Measurements from ENCODE around the gene RNF215. TPM values are rescaled to one million over a fixed set of nuclear protein-coding genes. Genes with fewer than 3 reads are reported as not detected.

The RNF215 gene
- total and polyA plus RNA-seq, 10 of the 15 experiments (the other 5 are each of a cell fraction or from before 2014, with no cell fraction given), result 0.31 to 7.6 (median 3.0) TPM; not detected in 1

DNA sequence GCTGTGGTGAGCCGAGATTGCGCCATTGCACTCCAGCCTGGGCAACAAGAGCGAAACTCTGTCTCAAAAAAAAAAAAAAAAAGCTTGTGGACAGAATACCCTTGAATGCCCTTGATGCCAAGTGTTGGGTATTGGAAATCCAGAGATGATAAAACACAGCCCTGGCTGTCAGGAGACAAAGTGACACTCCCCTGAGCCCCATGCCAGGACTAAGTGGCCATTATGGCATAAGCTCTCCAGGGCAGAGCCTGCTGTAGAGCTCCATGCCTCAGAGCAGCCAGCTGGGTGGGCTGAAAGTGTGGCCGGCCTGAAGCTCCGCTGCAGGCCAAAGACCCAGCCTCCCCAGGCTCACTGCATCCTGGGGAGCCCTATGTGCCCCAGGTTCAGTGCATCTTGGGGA is 4.9 kb downstream of the RNF215 start:
- BruUV-seq (replicated peaks), result no TSS peak
- ChIA-PET CTCF (interaction anchor here (1.0 to 14.9 kb wide), 3 partner anchors 10 to 119 kb away, joined by 3 to 436 read pairs (median 8); partner anchors contain the start of gene CASTOR1), POLR2A (no interaction called here), RAD21 (ENCODE audit: unreplicated experiment) (interaction anchor here (0.5 to 13.8 kb wide), 3 partner anchors 54 to 538 kb away, joined by 3 to 277 read pairs (median 3); partner anchors contain the start of gene CASTOR1), SMC1A (ENCODE audit: uncharacterized antibody, unreplicated experiment) (interaction anchor here (0.8 to 14.7 kb wide), 3 partner anchors 33 to 119 kb away, joined by 3 to 201 read pairs (median 3); partner anchors contain the start of gene CASTOR1)
- Histone ChIP-seq H3K4me2 (ENCODE audit: control insufficient read depth, insufficient read depth) (no peak overlapping the region), H3K79me2 (ENCODE audit: control insufficient read depth, insufficient read depth, low read length) (no peaks in the 10 kb centered on the region), H3K27me3 (replicated peaks in 1 of 2; ENCODE audit: control insufficient read depth in 2 of 2, insufficient read depth in 2 of 2, low read length in 1 of 2) (no peaks in the 10 kb centered on the region), H2AFZ (ENCODE audit: control insufficient read depth, low read depth, low read length) (no peak overlapping the region), H3K9me3 (replicated peaks; ENCODE audit: control insufficient read depth, insufficient read depth, low read length) (no peaks in the 10 kb centered on the region), H3K27ac (ENCODE audit: control insufficient read depth, insufficient read depth) (no peak overlapping the region), H4K20me1 (ENCODE audit: control insufficient read depth, insufficient read depth) (no peaks in the 10 kb centered on the region), H3K36me3 (ENCODE audit: control insufficient read depth in 2 of 2, insufficient read depth in 2 of 2, low read length in 1 of 2) (no peaks in the 10 kb centered on the region), H3K4me3 (no peak overlapping the region), H3K9ac (ENCODE audit: control insufficient read depth, insufficient read depth, low read length) (no peak overlapping the region), H3K4me1 (ENCODE audit: control insufficient read depth, insufficient read depth, low read length) (peaks cover 4% of the 10 kb centered on the region; the same call in 1 of the 2 replicates)
- in situ Hi-C loops (cut with MboI) (no loop called here), intact Hi-C loops (cut with micrococcal nuclease; ENCODE audit: unreplicated experiment) (no loop called here)
- FAIRE-seq (no peak), ATAC-seq (no peak), DNase-seq (ENCODE audit: low read depth, low spot score) (no peak)
- TF ChIP-seq POU2F2 (IDR thresholded peaks at IDR 0.05; ENCODE audit: borderline replicate concordance, low read depth, low read length) (no peak), TCF12 (IDR thresholded peaks at IDR 0.05; ENCODE audit: low read depth, low read length) (no peak), MEF2A (IDR thresholded peaks at IDR 0.05; ENCODE audit: insufficient read depth, low read depth, low read length) (no peak), SUZ12 (IDR thresholded peaks at IDR 0.05; ENCODE audit: unreplicated experiment) (no peak), POLR2AphosphoS5 (IDR thresholded peaks at IDR 0.05; ENCODE audit: low read length) (no peak), ETV6 (conservative IDR thresholded peaks at IDR 0.05 in 1 of 2, IDR thresholded peaks at IDR 0.05 in 1 of 2; ENCODE audit: borderline replicate concordance in 1 of 2, low read depth in 1 of 2) (no peak), CBX5 (IDR thresholded peaks at IDR 0.05; ENCODE audit: low read depth) (no peak), NBN (IDR thresholded peaks at IDR 0.05) (no peak), RFX5 (IDR thresholded peaks at IDR 0.05; ENCODE audit: low read depth, low read length) (no peak), MXI1 (IDR thresholded peaks at IDR 0.05; ENCODE audit: low read depth, low read length) (no peak), POLR2A (IDR thresholded peaks at IDR 0.05; ENCODE audit: low read depth, low read length) (no peak), PAX8 (IDR thresholded peaks at IDR 0.05) (no peak), STAT1 (conservative IDR thresholded peaks at IDR 0.05) (no peak)
- TF ChIP-seq, protein P1, sequence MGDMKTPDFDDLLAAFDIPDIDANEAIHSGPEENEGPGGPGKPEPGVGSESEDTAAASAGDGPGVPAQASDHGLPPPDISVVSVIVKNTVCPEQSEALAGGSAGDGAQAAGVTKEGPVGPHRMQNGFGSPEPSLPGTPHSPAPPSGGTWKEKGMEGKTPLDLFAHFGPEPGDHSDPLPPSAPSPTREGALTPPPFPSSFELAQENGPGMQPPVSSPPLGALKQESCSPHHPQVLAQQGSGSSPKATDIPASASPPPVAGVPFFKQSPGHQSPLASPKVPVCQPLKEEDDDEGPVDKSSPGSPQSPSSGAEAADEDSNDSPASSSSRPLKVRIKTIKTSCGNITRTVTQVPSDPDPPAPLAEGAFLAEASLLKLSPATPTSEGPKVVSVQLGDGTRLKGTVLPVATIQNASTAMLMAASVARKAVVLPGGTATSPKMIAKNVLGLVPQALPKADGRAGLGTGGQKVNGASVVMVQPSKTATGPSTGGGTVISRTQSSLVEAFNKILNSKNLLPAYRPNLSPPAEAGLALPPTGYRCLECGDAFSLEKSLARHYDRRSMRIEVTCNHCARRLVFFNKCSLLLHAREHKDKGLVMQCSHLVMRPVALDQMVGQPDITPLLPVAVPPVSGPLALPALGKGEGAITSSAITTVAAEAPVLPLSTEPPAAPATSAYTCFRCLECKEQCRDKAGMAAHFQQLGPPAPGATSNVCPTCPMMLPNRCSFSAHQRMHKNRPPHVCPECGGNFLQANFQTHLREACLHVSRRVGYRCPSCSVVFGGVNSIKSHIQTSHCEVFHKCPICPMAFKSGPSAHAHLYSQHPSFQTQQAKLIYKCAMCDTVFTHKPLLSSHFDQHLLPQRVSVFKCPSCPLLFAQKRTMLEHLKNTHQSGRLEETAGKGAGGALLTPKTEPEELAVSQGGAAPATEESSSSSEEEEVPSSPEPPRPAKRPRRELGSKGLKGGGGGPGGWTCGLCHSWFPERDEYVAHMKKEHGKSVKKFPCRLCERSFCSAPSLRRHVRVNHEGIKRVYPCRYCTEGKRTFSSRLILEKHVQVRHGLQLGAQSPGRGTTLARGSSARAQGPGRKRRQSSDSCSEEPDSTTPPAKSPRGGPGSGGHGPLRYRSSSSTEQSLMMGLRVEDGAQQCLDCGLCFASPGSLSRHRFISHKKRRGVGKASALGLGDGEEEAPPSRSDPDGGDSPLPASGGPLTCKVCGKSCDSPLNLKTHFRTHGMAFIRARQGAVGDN (IDR thresholded peaks at IDR 0.05), result no peak
- WGBS (ENCODE audit: insufficient coverage, insufficient replicate concordance, low lambda C conversion rate, missing lambda C conversion rate), result 96% methylated on average over 2 of the region's 5 CpGs

Measured in GM12878 (cell line).